ENCODE measurements around the gene CRYAB.

CRYAB gene

DNA sequence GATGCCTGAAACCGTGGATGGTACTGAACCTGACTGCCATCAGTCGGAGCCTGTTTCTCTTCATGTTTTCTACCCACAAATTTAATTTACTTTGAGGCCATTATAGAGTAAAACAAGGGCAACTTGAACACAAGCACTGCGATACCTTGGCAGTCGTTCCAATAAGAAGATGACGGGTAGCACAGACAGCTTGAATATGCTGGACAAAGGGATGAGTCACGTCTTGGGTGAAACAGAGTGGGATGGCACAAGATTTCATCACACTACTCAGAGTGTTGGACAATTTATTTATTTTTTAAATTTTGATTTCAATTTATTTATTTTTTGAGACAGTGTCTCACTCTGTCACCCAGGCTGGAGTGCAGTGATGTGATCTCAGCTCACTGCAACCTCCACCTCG is 31.3 kb upstream of the CRYAB start:
- H3K18ac ChIP-seq (ENCODE audit: low read length): no peak overlapping the region
- H2AK5ac ChIP-seq (ENCODE audit: low read length): no peak overlapping the region
- H4K8ac ChIP-seq (ENCODE audit: low read depth, low read length): no peak overlapping the region
- no peak overlapping the region for H3K4me2 ChIP-seq (ENCODE audit: low read length)
- H4K5ac ChIP-seq (ENCODE audit: low read length): no peak overlapping the region
- H3K4me3 ChIP-seq (ENCODE audit: low read length): no peak overlapping the region
- H3K79me2 ChIP-seq (ENCODE audit: control insufficient read depth, insufficient read depth, low read length): no peaks in the 10 kb centered on the region
- H2BK5ac ChIP-seq (ENCODE audit: low read length): no peak overlapping the region
- H3K79me1 ChIP-seq (ENCODE audit: low read length): peaks cover 3% of the 10 kb centered on the region
- no peaks in the 10 kb centered on the region for H3K27me3 ChIP-seq (ENCODE audit: insufficient read depth, low read length, poor library complexity)
- no peak overlapping the region for H3K4ac ChIP-seq (ENCODE audit: low read depth, low read length)
- no peak overlapping the region for H2BK120ac ChIP-seq (ENCODE audit: low read depth, low read length)
- no peak overlapping the region for H2BK15ac ChIP-seq (replicated peaks; ENCODE audit: low read depth)
- H3K36me3 ChIP-seq (ENCODE audit: control insufficient read depth, insufficient read depth, low read length): no peaks in the 10 kb centered on the region
- no peak overlapping the region for H3K27ac ChIP-seq (ENCODE audit: low read depth, low read length)
- H3K23ac ChIP-seq (ENCODE audit: low read length): no peak overlapping the region
- no peak overlapping the region for H3K9ac ChIP-seq (ENCODE audit: low read length)
- no peak overlapping the region for H3K56ac ChIP-seq (ENCODE audit: low read length)
- DNase-seq: no peak
- WGBS (ENCODE audit: extremely low coverage, insufficient coverage, low lambda C conversion rate): no CpG with 5 or more reads among the region's 7 CpGs
- peaks cover 5% of the 10 kb centered on the region for H3K4me1 ChIP-seq (ENCODE audit: control insufficient read depth, low read depth, low read length)

DNA sequence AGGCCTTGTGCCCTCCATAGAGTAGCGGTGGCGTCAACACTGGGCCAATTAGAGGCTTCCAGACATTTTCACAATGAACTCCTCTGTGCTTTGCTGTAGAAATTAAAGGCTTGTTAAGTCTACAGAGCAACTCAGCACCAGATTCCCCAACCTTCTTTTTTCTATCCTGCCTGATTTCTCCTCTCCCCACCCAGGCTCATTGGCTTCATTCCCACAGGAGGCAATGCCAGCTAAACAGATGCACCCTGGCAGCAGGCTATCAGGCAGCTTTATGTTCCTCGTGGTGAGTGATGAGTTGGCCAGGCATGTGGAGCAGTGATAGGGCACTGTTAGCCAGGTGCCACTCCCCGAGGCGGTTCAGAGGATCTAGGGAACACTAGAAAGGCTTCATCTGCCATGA is 30.4 kb upstream of the CRYAB start:
- H3K4ac ChIP-seq (ENCODE audit: low read depth, low read length): no peak overlapping the region
- H3K4me2 ChIP-seq (ENCODE audit: low read length): no peak overlapping the region
- DNase-seq: no peak
- H2BK15ac ChIP-seq (replicated peaks; ENCODE audit: low read depth): no peak overlapping the region
- no peaks in the 10 kb centered on the region for H3K27me3 ChIP-seq (ENCODE audit: insufficient read depth, low read length, poor library complexity)
- no peak overlapping the region for H3K9ac ChIP-seq (ENCODE audit: low read length)
- H4K8ac ChIP-seq (ENCODE audit: low read depth, low read length): no peak overlapping the region
- no peak overlapping the region for H4K5ac ChIP-seq (ENCODE audit: low read length)
- no peak overlapping the region for H3K56ac ChIP-seq (ENCODE audit: low read length)
- H3K36me3 ChIP-seq (ENCODE audit: control insufficient read depth, insufficient read depth, low read length): no peaks in the 10 kb centered on the region
- no peak overlapping the region for H3K18ac ChIP-seq (ENCODE audit: low read length)
- peaks cover 3% of the 10 kb centered on the region for H3K79me1 ChIP-seq (ENCODE audit: low read length)
- WGBS (ENCODE audit: extremely low coverage, insufficient coverage, low lambda C conversion rate): no CpG with 5 or more reads among the region's 5 CpGs
- no peak overlapping the region for H2AK5ac ChIP-seq (ENCODE audit: low read length)
- H3K4me1 ChIP-seq (ENCODE audit: control insufficient read depth, low read depth, low read length): peaks cover 9% of the 10 kb centered on the region
- no peaks in the 10 kb centered on the region for H3K79me2 ChIP-seq (ENCODE audit: control insufficient read depth, insufficient read depth, low read length)
- H2BK5ac ChIP-seq (ENCODE audit: low read length): no peak overlapping the region
- H2BK120ac ChIP-seq (ENCODE audit: low read depth, low read length): no peak overlapping the region
- no peak overlapping the region for H3K23ac ChIP-seq (ENCODE audit: low read length)
- no peak overlapping the region for H3K27ac ChIP-seq (ENCODE audit: low read depth, low read length)
- no peak overlapping the region for H3K4me3 ChIP-seq (ENCODE audit: low read length)

DNA sequence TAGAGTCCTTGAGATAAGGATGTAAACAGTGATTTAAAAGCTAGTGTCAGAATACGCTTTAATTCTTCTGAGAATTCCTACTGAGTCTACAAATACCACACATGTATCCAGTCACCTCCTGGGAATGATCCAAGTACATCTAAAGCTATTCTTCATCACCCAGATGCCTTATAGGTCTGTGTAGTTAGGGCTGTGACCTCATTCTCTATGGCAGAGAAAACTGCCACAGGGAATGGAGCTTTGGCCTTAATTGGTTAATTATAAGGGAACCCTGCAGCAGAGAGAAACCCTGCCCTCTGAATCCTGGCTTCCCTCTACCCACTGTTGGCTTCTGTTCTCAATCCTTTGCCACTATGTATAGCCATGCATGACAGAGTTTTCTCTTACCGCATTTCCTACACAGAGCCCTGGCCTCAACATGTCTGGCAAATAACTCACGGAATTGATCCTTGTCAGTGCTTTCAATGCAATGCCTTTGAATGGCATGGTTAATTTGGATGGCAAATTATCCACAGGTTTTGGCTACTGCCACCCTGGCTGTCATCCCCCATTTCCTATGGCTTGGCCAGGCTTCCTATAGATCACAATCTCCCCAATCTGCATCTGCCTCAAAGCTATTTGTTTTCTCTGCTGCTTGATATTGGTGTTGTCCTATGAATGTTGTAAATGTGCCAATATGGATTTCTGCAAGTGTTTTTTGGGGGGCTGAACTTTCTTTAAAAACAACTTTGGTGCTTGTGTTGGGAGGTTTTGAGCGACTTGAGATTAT is 28.4 kb upstream of the CRYAB start:
- no peak overlapping the region for H3K4ac ChIP-seq (ENCODE audit: low read depth, low read length)
- no peak overlapping the region for H2BK15ac ChIP-seq (replicated peaks; ENCODE audit: low read depth)
- H3K23ac ChIP-seq (ENCODE audit: low read length): no peak overlapping the region
- no peak overlapping the region for H3K4me2 ChIP-seq (ENCODE audit: low read length)
- no peaks in the 10 kb centered on the region for H3K36me3 ChIP-seq (ENCODE audit: control insufficient read depth, insufficient read depth, low read length)
- H3K9ac ChIP-seq (ENCODE audit: low read length): no peak overlapping the region
- H4K5ac ChIP-seq (ENCODE audit: low read length): no peak overlapping the region
- H2BK120ac ChIP-seq (ENCODE audit: low read depth, low read length): no peak overlapping the region
- H3K56ac ChIP-seq (ENCODE audit: low read length): no peak overlapping the region
- no peak overlapping the region for H3K18ac ChIP-seq (ENCODE audit: low read length)
- no peak overlapping the region for H3K27ac ChIP-seq (ENCODE audit: low read depth, low read length)
- no peaks in the 10 kb centered on the region for H3K27me3 ChIP-seq (ENCODE audit: insufficient read depth, low read length, poor library complexity)
- H3K4me3 ChIP-seq (ENCODE audit: low read length): no peak overlapping the region
- H3K4me1 ChIP-seq (ENCODE audit: control insufficient read depth, low read depth, low read length): peaks cover 9% of the 10 kb centered on the region
- H2BK5ac ChIP-seq (ENCODE audit: low read length): no peak overlapping the region
- H4K8ac ChIP-seq (ENCODE audit: low read depth, low read length): no peak overlapping the region
- no CpG with 5 or more reads among the region's 4 CpGs for WGBS (ENCODE audit: extremely low coverage, insufficient coverage, low lambda C conversion rate)
- no peak overlapping the region for H2AK5ac ChIP-seq (ENCODE audit: low read length)
- peaks cover 3% of the 10 kb centered on the region for H3K79me1 ChIP-seq (ENCODE audit: low read length)
- H3K79me2 ChIP-seq (ENCODE audit: control insufficient read depth, insufficient read depth, low read length): no peaks in the 10 kb centered on the region
- DNase-seq: no peak

DNA sequence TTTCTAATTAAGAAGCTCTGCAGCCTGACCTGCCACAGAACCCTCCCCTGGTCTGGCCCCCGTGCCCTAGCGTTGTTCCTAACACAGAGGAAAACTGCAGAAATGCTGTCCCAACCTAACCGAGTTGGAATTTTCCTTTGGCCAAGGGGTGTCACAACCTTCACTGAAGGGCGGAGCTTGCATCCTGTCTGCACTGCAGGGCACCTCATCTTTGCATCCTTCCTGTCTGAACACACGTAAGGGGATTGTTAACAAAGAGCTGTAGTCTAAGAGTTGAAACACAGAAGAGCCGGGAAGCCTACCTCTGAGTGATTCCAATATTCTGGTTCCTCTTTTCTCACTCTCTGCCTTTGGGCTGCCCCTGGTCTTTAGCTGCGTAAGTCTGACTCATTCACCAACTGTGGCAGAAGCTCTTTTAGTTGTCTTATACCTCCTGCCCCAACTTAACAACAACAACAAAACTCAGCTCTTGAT is 27.2 kb upstream of the CRYAB start:
- no peak overlapping the region for H2AK5ac ChIP-seq (ENCODE audit: low read length)
- DNase-seq: peak; percentile 77
- H3K4me1 ChIP-seq (ENCODE audit: control insufficient read depth, low read depth, low read length): peaks cover 9% of the 10 kb centered on the region
- no peak overlapping the region for H4K5ac ChIP-seq (ENCODE audit: low read length)
- no peak overlapping the region for H2BK120ac ChIP-seq (ENCODE audit: low read depth, low read length)
- H2BK5ac ChIP-seq (ENCODE audit: low read length): no peak overlapping the region
- no peaks in the 10 kb centered on the region for H3K36me3 ChIP-seq (ENCODE audit: control insufficient read depth, insufficient read depth, low read length)
- H3K23ac ChIP-seq (ENCODE audit: low read length): no peak overlapping the region
- H3K56ac ChIP-seq (ENCODE audit: low read length): peak overlapping the region; percentile 26
- H3K18ac ChIP-seq (ENCODE audit: low read length): peak overlapping the region; percentile 31
- no peaks in the 10 kb centered on the region for H3K79me2 ChIP-seq (ENCODE audit: control insufficient read depth, insufficient read depth, low read length)
- no peak overlapping the region for H3K27ac ChIP-seq (ENCODE audit: low read depth, low read length)
- no peak overlapping the region for H3K4me3 ChIP-seq (ENCODE audit: low read length)
- H4K8ac ChIP-seq (ENCODE audit: low read depth, low read length): no peak overlapping the region
- no peaks in the 10 kb centered on the region for H3K27me3 ChIP-seq (ENCODE audit: insufficient read depth, low read length, poor library complexity)
- WGBS (ENCODE audit: extremely low coverage, insufficient coverage, low lambda C conversion rate): no CpG with 5 or more reads among the region's 7 CpGs
- H3K79me1 ChIP-seq (ENCODE audit: low read length): peaks cover 3% of the 10 kb centered on the region
- H3K9ac ChIP-seq (ENCODE audit: low read length): no peak overlapping the region
- no peak overlapping the region for H3K4ac ChIP-seq (ENCODE audit: low read depth, low read length)
- H2BK15ac ChIP-seq (replicated peaks; ENCODE audit: low read depth): no peak overlapping the region
- H3K4me2 ChIP-seq (ENCODE audit: low read length): no peak overlapping the region

DNA sequence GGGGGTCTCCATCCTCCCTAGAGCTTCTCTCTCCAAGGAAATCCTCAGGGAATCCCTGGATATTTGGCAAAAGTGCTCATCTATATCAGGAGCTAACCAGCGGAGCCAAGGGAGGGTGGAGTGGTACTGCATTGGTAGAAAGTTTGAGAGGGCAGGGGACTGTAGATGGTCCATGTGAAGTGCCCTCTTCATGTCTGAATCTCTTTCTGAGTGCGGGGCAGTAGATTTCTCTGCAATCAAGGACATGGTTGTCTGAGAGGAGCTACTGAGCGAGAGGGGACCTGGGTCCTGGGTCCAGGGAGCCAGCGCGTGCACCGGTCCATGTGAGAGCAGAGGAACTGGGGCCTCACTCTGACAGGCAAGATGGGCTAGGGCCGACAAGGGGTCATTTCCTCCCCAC is 26.3 kb upstream of the CRYAB start:
- no peak overlapping the region for H3K4ac ChIP-seq (ENCODE audit: low read depth, low read length)
- H3K27ac ChIP-seq (ENCODE audit: low read depth, low read length): peak overlapping the region; percentile 69
- no peaks in the 10 kb centered on the region for H3K36me3 ChIP-seq (ENCODE audit: control insufficient read depth, insufficient read depth, low read length)
- H3K18ac ChIP-seq (ENCODE audit: low read length): peak overlapping the region; percentile 21
- peak overlapping the region; percentile 11 for H2BK5ac ChIP-seq (ENCODE audit: low read length)
- H3K56ac ChIP-seq (ENCODE audit: low read length): peak overlapping the region; percentile 87
- no peaks in the 10 kb centered on the region for H3K79me2 ChIP-seq (ENCODE audit: control insufficient read depth, insufficient read depth, low read length)
- no peak overlapping the region for H4K8ac ChIP-seq (ENCODE audit: low read depth, low read length)
- H3K27me3 ChIP-seq (ENCODE audit: insufficient read depth, low read length, poor library complexity): no peaks in the 10 kb centered on the region
- peaks cover 3% of the 10 kb centered on the region for H3K79me1 ChIP-seq (ENCODE audit: low read length)
- no peak overlapping the region for H3K23ac ChIP-seq (ENCODE audit: low read length)
- no peak overlapping the region for H4K5ac ChIP-seq (ENCODE audit: low read length)
- H3K4me2 ChIP-seq (ENCODE audit: low read length): peak overlapping the region; percentile 47
- H2AK5ac ChIP-seq (ENCODE audit: low read length): no peak overlapping the region
- peak overlapping the region; percentile 38 for H3K4me3 ChIP-seq (ENCODE audit: low read length)
- peak overlapping the region; percentile 65 for H3K9ac ChIP-seq (ENCODE audit: low read length)
- peak overlapping the region; percentile 8 for H2BK120ac ChIP-seq (ENCODE audit: low read depth, low read length)
- no CpG with 5 or more reads among the region's 7 CpGs for WGBS (ENCODE audit: extremely low coverage, insufficient coverage, low lambda C conversion rate)
- peak; percentile 41 for DNase-seq
- no peak overlapping the region for H2BK15ac ChIP-seq (replicated peaks; ENCODE audit: low read depth)
- H3K4me1 ChIP-seq (ENCODE audit: control insufficient read depth, low read depth, low read length): peaks cover 9% of the 10 kb centered on the region

DNA sequence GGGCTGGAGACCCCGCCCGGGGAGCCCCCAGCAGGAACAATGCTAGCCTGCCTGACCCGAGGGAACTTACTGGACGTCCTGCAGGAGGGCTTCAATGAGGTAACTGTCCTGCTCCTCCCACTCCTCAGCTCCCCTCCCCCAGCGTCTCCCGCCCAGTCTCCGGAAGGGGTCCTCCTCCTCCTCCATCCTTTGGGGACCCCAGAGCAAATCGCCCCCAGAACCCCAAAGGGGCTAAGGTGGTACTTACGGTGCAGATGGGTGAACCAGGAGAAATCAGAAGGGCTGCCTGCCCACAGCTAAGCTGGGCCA is 25.8 kb upstream of the CRYAB start:
- no peak overlapping the region for H3K23ac ChIP-seq (ENCODE audit: low read length)
- WGBS (ENCODE audit: extremely low coverage, insufficient coverage, low lambda C conversion rate): no CpG with 5 or more reads among the region's 9 CpGs
- no peak overlapping the region for H3K4ac ChIP-seq (ENCODE audit: low read depth, low read length)
- H2AK5ac ChIP-seq (ENCODE audit: low read length): no peak overlapping the region
- H3K27ac ChIP-seq (ENCODE audit: low read depth, low read length): peak overlapping the region; percentile 69
- H3K4me1 ChIP-seq (ENCODE audit: control insufficient read depth, low read depth, low read length): peaks cover 9% of the 10 kb centered on the region
- no peak overlapping the region for H4K8ac ChIP-seq (ENCODE audit: low read depth, low read length)
- H2BK5ac ChIP-seq (ENCODE audit: low read length): peak overlapping the region; percentile 11
- peak overlapping the region; percentile 38 for H3K4me3 ChIP-seq (ENCODE audit: low read length)
- H3K79me2 ChIP-seq (ENCODE audit: control insufficient read depth, insufficient read depth, low read length): no peaks in the 10 kb centered on the region
- no peak for DNase-seq
- H2BK15ac ChIP-seq (replicated peaks; ENCODE audit: low read depth): no peak overlapping the region
- H2BK120ac ChIP-seq (ENCODE audit: low read depth, low read length): no peak overlapping the region
- H3K27me3 ChIP-seq (ENCODE audit: insufficient read depth, low read length, poor library complexity): no peaks in the 10 kb centered on the region
- H3K36me3 ChIP-seq (ENCODE audit: control insufficient read depth, insufficient read depth, low read length): no peaks in the 10 kb centered on the region
- H3K56ac ChIP-seq (ENCODE audit: low read length): peak overlapping the region; percentile 87
- peak overlapping the region; percentile 65 for H3K9ac ChIP-seq (ENCODE audit: low read length)
- no peak overlapping the region for H4K5ac ChIP-seq (ENCODE audit: low read length)
- peak overlapping the region; percentile 25 for H3K18ac ChIP-seq (ENCODE audit: low read length)
- H3K79me1 ChIP-seq (ENCODE audit: low read length): peaks cover 3% of the 10 kb centered on the region
- peak overlapping the region; percentile 47 for H3K4me2 ChIP-seq (ENCODE audit: low read length)
